GM12878 (cell line): ENCODE results near the gene CABLES1. TPM values are rescaled to one million over a fixed set of nuclear protein-coding genes. Genes with fewer than 3 reads are reported as not detected.
A peak's percentile ranks its signal among the peaks of the same experiment; 100 is the strongest.

Experiments used
- ATAC-seq: fragments of 200-7000 bp; cut with Tn5 transposase; 3 replicates; pipeline ENCODE4 v1.9.1; 2020; ENCODE audit warnings: mild to moderate bottlenecking, moderate library complexity
- BruUV-seq: library from RNA; stranded (reverse); fragments of 400-500 nt; replicated peaks from 2 replicates; lab custom pipeline; 2021; lab: Mats Ljungman, UMichigan
- CTCF ChIA-PET: fragments of 300-600 bp; sonication (Branson Sonifier 250); formaldehyde crosslinking; extraction: SDS; loops from one replicate; lab custom pipeline; 2021; ENCODE audit warnings: inconsistent platforms; lab: Yijun Ruan, JAX
- POLR2A ChIA-PET: fragments of 350-600 bp; formaldehyde crosslinking; extraction: SDS; loops from one replicate; lab custom pipeline; 2021; ENCODE audit warnings: inconsistent platforms; lab: Charles Lee
- RAD21 ChIA-PET: fragments of 300-600 bp; sonication (Branson Sonifier 250); formaldehyde crosslinking; loops from one replicate; lab custom pipeline; 2023; ENCODE audit warnings: antibody characterized with exemption; ENCODE audit not compliant: unreplicated experiment; lab: Charles Lee
- SMC1A ChIA-PET: fragments of 300-600 bp; sonication (Branson Sonifier 250); formaldehyde crosslinking; loops from one replicate; lab custom pipeline; 2023; ENCODE audit not compliant: unreplicated experiment, uncharacterized antibody; lab: Charles Lee
- DNase-seq: peaks from one replicate; pipeline ENCODE4 v3.0.0-alpha.2; 2011; ENCODE audit warnings: low read depth, low spot score
- FAIRE-seq: peaks from 3 replicates; lab custom pipeline; 2011; peaks lifted over from hg19 to GRCh38; lab: Jason Lieb, UNC
- H2AFZ ChIP-seq: 2 replicates; pipeline ENCODE4 v1.6.0; 2011; ENCODE audit warnings: low read depth, low read length, control low read depth; ENCODE audit not compliant: control insufficient read depth
- H3K27ac ChIP-seq: 2 replicates; pipeline ENCODE4 v1.5.1; 2011; ENCODE audit warnings: control low read depth; ENCODE audit not compliant: control insufficient read depth, insufficient read depth
- H3K27me3 ChIP-seq, 2 experiments: replicated peaks in 1 of 2; 2 replicates each; pipeline versions ENCODE4 v1.6.0 to v1.6.1; 2011; ENCODE audit warnings: low read length in 1 of 2; ENCODE audit not compliant: control insufficient read depth in 2 of 2, insufficient read depth in 2 of 2
- H3K36me3 ChIP-seq, 2 experiments: 2 replicates each; pipeline ENCODE4 v1.5.1; 2011; ENCODE audit warnings: low read length in 1 of 2; ENCODE audit not compliant: control insufficient read depth in 2 of 2, insufficient read depth in 2 of 2
- H3K4me1 ChIP-seq: 2 replicates; pipeline ENCODE4 v1.6.1; 2011; ENCODE audit warnings: mild to moderate bottlenecking, low read length, moderate library complexity, mixed read lengths; ENCODE audit not compliant: control insufficient read depth, insufficient read depth
- H3K4me2 ChIP-seq: 2 replicates; pipeline ENCODE4 v1.6.0; 2011; ENCODE audit warnings: control low read depth; ENCODE audit not compliant: control insufficient read depth, insufficient read depth
- H3K4me3 ChIP-seq: fragments of 200-600 bp; sonication (generic); 2 replicates; pipeline ENCODE4 v1.5.1; 2016
- H3K79me2 ChIP-seq: 2 replicates; pipeline ENCODE4 v1.6.0; 2011; ENCODE audit warnings: low read length; ENCODE audit not compliant: control insufficient read depth, insufficient read depth
- H3K9ac ChIP-seq: 2 replicates; pipeline ENCODE4 v1.8.0; 2011; ENCODE audit warnings: low read length, control low read depth, mixed read lengths; ENCODE audit not compliant: control insufficient read depth, insufficient read depth
- H3K9me3 ChIP-seq: replicated peaks from 3 replicates; pipeline ENCODE4 v1.5.1; 2011; ENCODE audit warnings: mild to moderate bottlenecking, low read length; ENCODE audit not compliant: control insufficient read depth, insufficient read depth
- H4K20me1 ChIP-seq: 2 replicates; pipeline ENCODE4 v1.6.0; 2011; ENCODE audit not compliant: control insufficient read depth, insufficient read depth
- MLLT1 ChIP-seq: fragments of 450-650 bp; IDR thresholded peaks from 2 replicates; pipeline ENCODE4 v1.6.1; 2016; ENCODE audit warnings: mild to moderate bottlenecking
- TARDBP ChIP-seq: IDR thresholded peaks from 2 replicates; pipeline ENCODE4 v1.6.1; 2016; ENCODE audit warnings: borderline replicate concordance
- WGBS: methylation state at CpG from one replicate; pipeline ENCODE4 v1.1.6; 2016; ENCODE audit warnings: low lambda C conversion rate; ENCODE audit not compliant: insufficient replicate concordance, insufficient coverage; ENCODE audit errors: missing lambda C conversion rate; 5-methylcytosine and 5-hydroxymethylcytosine counted together
- in situ Hi-C: fragments of 300-500 bp; cut with MboI; formaldehyde crosslinking; loops from 9 replicates; pipeline ENCODE4 v1.14.3; 2018; ENCODE audit warnings: mixed read lengths
- intact Hi-C: fragments of 100-400 bp; cut with micrococcal nuclease; formaldehyde crosslinking; loops from one replicate; pipeline ENCODE4 v1.14.2; 2022; ENCODE audit not compliant: unreplicated experiment
- polyA plus RNA-seq, 11 experiments: library from polyadenylated mRNA; depleted of rRNA in 4 of 11; unstranded in 6 of 11; stranded (reverse) in 5 of 11; fragments of >200 nt; fragmentation: Nextera tagmentation in 4 of 11; fragmentation: Illumina TruSeq in 1 of 11; extraction: Ambion mirVana in 4 of 11; extraction: Trizol in 1 of 11; gene quantifications; 1 replicate in 1 of 11; 2 replicates in 10 of 11; pipeline versions ENCODE4 v1.2.1 to v1.2.3, GENCODE V29; 2011 to 2016; ENCODE audit warnings: inconsistent platforms in 2 of 11, missing spikeins in 2 of 11, low read depth in 1 of 11
- total RNA-seq, 4 experiments: library from RNA; depleted of rRNA in 3 of 4; stranded (reverse); fragments of >200 nt in 3 of 4; fragmentation: Illumina TruSeq in 1 of 4; extraction: Trizol in 1 of 4; gene quantifications; 2 replicates each; pipeline versions ENCODE4 v1.2.1 to v1.2.3, GENCODE V29; 2013 to 2021

Gene CABLES1
- total and polyA plus RNA-seq, 10 of the 15 experiments (the other 5 are each of a cell fraction or from before 2014, with no cell fraction given) = 2.9 to 27.2 (median 8.2) TPM

DNA sequence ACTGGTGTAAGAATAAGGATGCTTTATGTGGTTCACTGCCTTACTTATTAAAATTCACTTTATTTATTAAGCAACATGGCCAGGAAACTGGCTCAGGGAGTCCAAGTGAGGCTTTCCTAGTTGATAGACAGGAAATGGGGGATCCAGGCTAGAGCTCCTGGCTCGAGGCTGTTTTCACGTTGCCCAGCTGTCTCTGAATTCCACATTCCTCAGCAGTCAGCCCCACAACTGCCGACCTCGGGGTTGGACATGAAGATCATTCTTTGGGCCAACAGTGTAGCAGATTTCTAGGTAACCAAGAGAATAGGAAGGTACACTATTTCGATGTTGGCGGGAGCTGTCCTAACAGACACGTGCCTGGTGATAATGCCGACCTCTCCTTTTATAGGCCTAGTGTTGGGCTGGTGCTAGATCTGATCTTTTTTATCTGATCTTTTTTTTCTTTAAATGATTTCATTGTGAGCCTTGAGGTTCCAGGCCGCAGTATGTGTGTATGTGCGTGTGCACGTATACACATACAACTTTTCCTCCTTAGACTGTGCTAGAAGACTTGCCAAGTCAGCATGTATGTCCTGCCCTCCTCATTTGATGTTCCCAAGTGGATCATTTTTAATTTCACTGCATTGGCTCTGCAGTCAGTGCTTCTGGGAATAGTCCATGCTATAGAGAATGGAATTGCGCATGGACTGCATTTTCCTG, 103.5 kb downstream of the CABLES1 start:
- Histone ChIP-seq H3K36me3 (peaks cover 4 to 6% of the 10 kb centered on the region in 2 experiments; a peak in 2 of 4 replicates), H3K4me2 (peak overlapping the region; percentile 72), H4K20me1 (no peaks in the 10 kb centered on the region), H3K4me1 (peaks cover 50% of the 10 kb centered on the region), H3K9ac (peak overlapping the region; percentile 41), H3K27ac (peak overlapping the region; percentile 76), H3K4me3 (no peak overlapping the region), H2AFZ (no peak overlapping the region), H3K79me2 (no peaks in the 10 kb centered on the region), H3K27me3 (no peaks in the 10 kb centered on the region), H3K9me3 (no peaks in the 10 kb centered on the region)
- no peak for ATAC-seq
- ChIA-PET SMC1A (interaction anchor here (1.0 to 4.5 kb wide), 6 partner anchors 13 to 119 kb away, joined by 3 to 52 read pairs (median 8); no protein-coding TSS in a partner anchor), POLR2A (interaction anchor here (0.9 to 2.9 kb wide), 2 partner anchors 10 to 21 kb away, joined by 4 to 17 read pairs; no protein-coding TSS in a partner anchor), CTCF (interaction anchor here (6.9 kb wide), 1 partner anchor 11 kb away, joined by 51 read pairs; no protein-coding TSS in a partner anchor), RAD21 (interaction anchor here (0.8 to 4.7 kb wide), 5 partner anchors 11 to 120 kb away, joined by 3 to 29 read pairs (median 3); no protein-coding TSS in a partner anchor)
- no TSS peak for BruUV-seq
- no peak for FAIRE-seq
- DNase-seq = no peak
- intact Hi-C loops = loop anchor here (5.0 to 10.0 kb wide), 3 partner anchors 174 to 776 kb away; partner anchors contain the start of genes RMC1 and TTC39C
- TF ChIP-seq MLLT1 (peak; percentile 59), TARDBP (no peak)
- 99% methylated on average over 12 of the region's 12 CpGs for WGBS
- in situ Hi-C loops = loop anchor here (5.0 kb wide), 1 partner anchor 119 kb away; no protein-coding TSS in a partner anchor
